AG09319 (cell line): ENCODE measurements around the gene CPNE7.
"Not testable (repeated sequence)": the region's sequence is repeated elsewhere in the genome, so short reads cannot be mapped to it uniquely, and the experiment has no call there.

ENCODE experiments used
- DNase-seq: peaks from one replicate; pipeline ENCODE4 v3.0.0-alpha.2; 2010; ENCODE audit warnings: low read depth; ENCODE audit errors: extremely low read depth
- TF ChIP-seq, protein P1 (sequence below): IDR thresholded peaks from 2 replicates; pipeline ENCODE4 v1.5.1; 2011; ENCODE audit warnings: low read depth, mild to moderate bottlenecking, inconsistent platforms, low read length, moderate library complexity

Gene CPNE7

DNA sequence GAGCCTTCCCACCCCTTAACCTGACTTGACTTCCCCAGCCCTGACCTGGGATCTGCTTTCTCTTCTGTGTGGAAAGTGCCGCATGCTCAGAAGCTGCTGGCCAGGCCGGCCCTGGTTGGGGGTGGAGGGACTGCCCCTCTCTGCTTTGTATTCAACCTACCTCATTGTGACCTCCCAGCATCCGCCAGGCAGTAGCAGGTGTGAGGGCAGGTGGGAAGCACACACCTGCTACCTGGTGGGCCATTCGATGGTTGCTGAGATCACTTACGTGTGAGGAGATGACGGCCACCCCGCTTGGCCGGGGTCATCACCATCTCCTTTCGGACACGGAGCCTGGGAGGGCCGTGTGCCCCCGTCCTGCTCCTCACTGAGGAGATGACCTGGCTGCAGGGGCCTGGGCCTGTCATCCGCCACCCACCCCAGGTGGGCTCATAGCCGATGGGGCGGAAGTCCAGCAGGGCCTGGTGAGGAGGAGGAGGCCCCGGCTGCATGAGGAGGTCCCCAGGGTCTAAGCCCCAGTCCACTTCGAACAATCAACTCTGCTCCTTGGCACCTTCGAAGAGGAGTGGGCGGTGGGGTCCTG lies 7.1 kb downstream of the CPNE7 start:
- TF ChIP-seq, protein P1, sequence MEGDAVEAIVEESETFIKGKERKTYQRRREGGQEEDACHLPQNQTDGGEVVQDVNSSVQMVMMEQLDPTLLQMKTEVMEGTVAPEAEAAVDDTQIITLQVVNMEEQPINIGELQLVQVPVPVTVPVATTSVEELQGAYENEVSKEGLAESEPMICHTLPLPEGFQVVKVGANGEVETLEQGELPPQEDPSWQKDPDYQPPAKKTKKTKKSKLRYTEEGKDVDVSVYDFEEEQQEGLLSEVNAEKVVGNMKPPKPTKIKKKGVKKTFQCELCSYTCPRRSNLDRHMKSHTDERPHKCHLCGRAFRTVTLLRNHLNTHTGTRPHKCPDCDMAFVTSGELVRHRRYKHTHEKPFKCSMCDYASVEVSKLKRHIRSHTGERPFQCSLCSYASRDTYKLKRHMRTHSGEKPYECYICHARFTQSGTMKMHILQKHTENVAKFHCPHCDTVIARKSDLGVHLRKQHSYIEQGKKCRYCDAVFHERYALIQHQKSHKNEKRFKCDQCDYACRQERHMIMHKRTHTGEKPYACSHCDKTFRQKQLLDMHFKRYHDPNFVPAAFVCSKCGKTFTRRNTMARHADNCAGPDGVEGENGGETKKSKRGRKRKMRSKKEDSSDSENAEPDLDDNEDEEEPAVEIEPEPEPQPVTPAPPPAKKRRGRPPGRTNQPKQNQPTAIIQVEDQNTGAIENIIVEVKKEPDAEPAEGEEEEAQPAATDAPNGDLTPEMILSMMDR: no peak
- DNase-seq: no peak

DNA sequence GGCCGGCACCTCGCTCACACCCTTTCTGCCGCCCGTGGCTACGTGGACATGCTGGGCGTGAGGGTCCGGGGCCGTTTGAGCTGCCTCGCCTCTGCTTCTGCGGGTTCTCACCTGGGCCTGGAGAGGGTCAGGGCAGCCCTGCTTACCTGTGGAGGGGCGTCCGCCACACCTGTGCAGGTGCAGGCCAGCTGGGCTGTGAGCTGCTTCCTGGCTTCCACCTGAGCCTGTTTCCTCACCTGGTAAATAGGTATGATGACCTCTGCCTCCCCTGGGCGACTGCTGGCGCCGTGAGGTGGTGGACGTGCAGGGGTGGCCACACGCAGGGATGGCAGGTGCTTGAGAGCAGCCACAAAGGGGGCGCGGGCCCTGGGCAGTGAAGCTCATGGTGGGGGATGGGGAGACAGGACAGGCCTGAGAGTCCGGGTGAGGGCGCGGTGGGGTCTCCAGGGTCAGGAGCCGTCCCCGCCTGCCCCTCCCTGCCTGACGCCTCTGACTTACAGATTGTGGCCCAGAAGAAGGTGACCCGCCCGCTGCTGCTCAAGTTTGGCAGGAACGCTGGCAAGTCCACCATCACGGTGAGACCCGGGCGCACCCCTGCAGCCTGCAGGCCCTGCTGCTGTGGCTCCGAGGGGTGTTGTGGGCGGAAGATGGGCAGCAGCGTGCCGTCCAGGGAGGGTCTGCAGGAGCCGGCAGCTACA lies 7.8 kb downstream of the CPNE7 start:
- TF ChIP-seq, protein P1: no peak
- no peak for DNase-seq

DNA sequence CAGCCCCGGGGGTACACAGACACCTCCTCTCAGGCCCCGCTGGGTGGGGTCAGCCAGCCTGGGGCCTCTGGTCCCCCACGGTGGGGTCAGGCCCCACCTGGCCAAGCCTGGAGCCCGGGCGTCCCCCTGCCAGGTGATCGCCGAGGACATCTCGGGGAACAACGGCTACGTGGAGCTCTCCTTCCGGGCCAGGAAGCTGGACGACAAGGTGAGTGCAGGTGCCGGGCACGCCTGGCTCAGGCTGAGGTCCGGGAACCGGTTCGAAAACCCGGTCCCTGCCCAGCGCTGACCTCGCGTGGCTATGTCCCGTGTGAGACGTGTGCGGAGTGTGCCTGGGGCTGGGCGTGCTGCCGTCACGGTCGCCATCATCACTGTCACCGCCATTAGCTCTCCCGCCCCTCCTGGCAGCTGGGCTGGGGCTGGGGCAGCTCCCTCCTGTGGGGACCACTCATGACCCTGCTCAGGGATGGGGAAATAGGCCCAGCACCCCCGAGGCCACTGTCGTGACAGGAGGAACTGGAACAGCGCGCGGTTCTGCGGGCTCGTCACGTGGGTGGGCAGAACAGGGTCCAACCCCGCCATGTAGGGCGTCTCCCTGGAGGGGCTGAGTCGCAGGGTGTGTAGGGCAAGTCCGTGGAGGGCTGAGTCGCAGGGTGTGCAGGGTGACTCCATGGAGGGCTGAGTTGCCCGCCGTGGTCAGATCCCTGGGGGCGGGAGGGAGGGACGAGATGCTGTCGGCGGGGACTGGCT lies 8.5 kb downstream of the CPNE7 start:
- TF ChIP-seq, protein P1: no peak
- DNase-seq: no peak

DNA sequence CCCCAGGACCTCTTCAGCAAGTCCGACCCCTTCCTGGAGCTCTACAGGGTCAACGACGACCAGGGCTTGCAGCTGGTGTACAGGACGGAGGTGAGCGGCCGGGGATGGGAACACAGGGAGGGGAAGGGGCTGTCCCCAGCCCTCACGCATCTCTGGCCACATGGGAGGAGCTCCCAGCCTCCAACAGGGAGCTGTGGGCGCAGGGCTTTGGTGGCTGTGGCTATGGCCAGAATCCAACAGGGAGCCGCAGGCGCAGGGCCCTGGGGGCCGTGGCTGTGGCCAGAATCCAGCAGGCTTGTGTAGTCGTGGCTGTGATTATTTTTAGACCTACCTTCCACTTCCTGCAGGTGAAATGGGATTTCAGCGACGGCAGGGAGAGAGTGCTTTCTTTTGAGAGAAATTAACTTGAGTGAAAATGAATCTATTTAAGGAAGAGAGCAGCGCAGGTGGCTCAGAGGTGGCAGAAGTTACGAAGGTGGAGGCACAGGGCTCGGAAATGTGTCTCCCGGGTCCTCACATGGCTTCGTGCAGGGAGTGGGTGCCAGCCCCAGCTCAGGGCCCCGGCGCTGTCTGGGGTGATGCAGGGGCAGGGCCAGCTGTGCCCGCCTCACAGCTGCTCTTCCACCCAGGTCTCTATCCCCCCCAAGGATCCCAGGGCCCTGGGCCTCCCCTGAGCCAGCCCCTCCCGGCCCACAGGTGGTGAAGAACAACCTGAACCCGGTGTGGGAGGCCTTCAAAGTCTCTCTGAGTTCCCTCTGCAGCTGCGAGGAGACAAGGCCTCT lies 9.4 kb downstream of the CPNE7 start:
- TF ChIP-seq, protein P1: no peak

DNA sequence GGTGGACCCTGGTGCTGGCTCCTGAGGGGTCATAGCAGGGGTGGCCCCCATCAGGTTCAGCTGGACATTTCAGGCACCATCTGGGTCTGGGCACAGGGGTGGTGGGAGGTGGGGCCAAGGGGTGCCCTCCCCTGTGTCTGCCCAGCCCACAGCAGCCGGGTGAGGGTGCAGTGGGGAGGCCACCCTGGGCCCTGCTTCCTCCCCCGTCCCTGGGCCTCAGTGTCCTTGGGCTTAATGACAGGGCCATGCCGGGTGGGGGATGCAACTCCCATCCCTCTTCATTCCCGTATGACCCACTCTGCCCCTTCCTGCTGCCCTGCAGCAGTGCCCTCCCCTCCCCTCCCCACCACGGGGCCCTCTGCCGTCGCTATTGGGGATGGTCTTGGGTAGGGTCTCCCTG lies 10.7 kb downstream of the CPNE7 start:
- TF ChIP-seq, protein P1: no peak
- DNase-seq: no peak

More for the DNA sequence above, 9.4 kb downstream of the CPNE7 start:
- DNase-seq: no peak

DNA sequence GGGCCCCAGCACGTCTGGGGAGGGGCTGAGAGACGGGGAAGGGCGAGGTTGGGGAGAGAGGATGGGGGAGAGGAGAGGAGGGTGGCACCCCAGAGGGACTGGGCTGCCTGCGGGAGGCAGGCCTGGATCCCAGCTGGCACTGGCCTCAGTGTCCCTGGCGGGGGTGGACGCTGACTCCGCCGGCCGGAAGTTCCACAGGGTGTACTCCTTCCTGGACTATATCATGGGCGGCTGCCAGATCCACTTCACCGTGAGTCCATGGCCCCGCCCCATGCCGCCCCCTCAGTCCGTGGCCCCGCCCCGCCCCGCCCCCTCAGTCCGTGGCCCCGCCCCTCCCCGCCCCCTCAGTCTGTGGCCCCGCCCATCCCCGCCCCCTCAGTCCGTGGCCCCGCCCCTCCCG lies 11.3 kb downstream of the CPNE7 start:
- DNase-seq: no peak
- TF ChIP-seq, protein P1: no peak

DNA sequence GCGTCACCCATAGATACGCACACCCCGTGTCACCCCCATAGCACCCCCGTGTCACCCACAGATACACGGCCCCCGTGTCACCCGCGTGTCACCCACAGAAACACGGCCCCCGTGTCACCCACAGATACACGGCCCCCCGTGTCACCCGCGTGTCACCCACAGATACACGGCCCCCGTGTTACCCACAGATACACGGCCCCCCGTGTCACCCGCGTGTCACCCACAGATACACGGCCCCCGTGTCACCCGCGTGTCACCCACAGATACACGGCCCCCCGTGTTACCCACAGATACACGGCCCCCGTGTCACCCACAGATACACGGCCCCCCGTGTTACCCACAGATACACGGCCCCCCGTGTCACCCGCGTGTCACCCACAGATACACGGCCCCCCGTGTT lies 12.1 kb downstream of the CPNE7 start:
- DNase-seq: not testable (repeated sequence)
